ENCODE data around the gene AMFR. TPM values are rescaled to one million over a fixed set of nuclear protein-coding genes. Genes with fewer than 3 reads are reported as not detected.

AMFR gene
- total and polyA plus RNA-seq, 2 of the 13 experiments (the other 11 are each of a cell fraction or from before 2014, with no cell fraction given) = 52.9 to 108 TPM

DNA sequence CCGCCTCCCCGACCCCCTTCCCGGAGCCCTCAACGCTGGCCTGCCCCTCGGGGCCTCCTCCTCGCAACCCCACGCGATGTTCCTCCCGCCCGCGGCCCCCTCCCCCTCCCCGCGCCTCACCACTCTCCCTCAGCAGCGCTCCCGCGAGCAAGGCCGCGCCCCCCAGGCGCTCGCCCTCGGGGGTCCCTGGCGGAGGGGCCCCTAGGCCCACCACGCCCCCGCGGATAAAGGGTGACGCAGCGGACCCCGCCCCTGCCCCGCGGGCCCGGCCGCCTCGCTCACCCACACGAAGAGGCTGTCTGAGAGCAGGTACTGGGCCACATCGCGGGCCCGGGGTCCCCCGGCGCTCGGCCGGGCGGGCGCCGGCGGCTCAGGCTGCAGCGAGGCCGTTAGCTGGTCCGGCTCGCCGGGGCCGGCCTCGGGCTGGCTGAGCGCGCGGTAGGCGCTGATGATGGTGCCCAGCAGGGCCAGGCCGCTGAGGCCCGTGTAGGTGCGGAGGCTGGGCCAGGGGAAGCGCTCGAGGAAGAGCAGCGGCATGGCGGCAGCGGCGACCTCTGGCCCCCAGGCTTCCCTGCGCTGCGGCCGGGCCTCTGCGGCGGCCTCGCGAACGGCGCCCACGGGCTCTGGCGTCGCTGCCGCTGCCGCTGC, 430 bp downstream of the AMFR start (continued):
- TF ChIP-seq, protein P1, sequence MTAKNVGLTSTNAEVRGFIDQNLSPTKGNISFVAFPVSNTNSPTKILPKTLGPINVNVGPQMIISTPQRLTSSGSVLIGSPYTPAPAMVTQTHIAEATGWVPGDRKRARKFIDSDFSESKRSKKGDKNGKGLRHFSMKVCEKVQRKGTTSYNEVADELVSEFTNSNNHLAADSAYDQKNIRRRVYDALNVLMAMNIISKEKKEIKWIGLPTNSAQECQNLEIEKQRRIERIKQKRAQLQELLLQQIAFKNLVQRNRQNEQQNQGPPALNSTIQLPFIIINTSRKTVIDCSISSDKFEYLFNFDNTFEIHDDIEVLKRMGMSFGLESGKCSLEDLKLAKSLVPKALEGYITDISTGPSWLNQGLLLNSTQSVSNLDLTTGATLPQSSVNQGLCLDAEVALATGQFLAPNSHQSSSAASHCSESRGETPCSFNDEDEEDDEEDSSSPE (CRISPR knock-in tag; IDR thresholded peaks at IDR 0.05) = no peak
- no peak for TF ChIP-seq AHR (CRISPR knock-in tag; IDR thresholded peaks at IDR 0.05)
- TF ChIP-seq, protein P2, sequence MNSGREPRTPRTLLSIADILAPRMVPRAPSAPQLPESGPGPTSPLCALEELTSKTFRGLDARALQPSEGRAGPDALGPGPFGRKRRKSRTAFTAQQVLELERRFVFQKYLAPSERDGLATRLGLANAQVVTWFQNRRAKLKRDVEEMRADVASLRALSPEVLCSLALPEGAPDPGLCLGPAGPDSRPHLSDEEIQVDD (CRISPR knock-in tag; IDR thresholded peaks at IDR 0.05; ENCODE audit: borderline replicate concordance) = peak; percentile 76; the same call in 1 of the 2 replicates
- no peak for TF ChIP-seq CREB1 (IDR thresholded peaks at IDR 0.05)
- TF ChIP-seq CREB1 (CRISPR knock-in tag; IDR thresholded peaks at IDR 0.05) = no peak
- TF ChIP-seq ZNF530 (CRISPR knock-in tag; IDR thresholded peaks at IDR 0.05; ENCODE audit: low read depth) = no peak
- TF ChIP-seq, protein P3, sequence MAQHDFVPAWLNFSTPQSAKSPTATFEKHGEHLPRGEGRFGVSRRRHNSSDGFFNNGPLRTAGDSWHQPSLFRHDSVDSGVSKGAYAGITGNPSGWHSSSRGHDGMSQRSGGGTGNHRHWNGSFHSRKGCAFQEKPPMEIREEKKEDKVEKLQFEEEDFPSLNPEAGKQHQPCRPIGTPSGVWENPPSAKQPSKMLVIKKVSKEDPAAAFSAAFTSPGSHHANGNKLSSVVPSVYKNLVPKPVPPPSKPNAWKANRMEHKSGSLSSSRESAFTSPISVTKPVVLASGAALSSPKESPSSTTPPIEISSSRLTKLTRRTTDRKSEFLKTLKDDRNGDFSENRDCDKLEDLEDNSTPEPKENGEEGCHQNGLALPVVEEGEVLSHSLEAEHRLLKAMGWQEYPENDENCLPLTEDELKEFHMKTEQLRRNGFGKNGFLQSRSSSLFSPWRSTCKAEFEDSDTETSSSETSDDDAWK (CRISPR knock-in tag; IDR thresholded peaks at IDR 0.05) = no peak
- no peak for TF ChIP-seq CHD2 (IDR thresholded peaks at IDR 0.05; ENCODE audit: low read depth, low read length)
- TF ChIP-seq ATF7 (IDR thresholded peaks at IDR 0.05) = no peak
- TF ChIP-seq ATF7 (CRISPR knock-in tag; IDR thresholded peaks at IDR 0.05) = no peak
- 0 out of 2 replicates have a peak, but pooled peaks have one; percentile 34 for TF ChIP-seq MTA1 (CRISPR knock-in tag; IDR thresholded peaks at IDR 0.05; ENCODE audit: borderline replicate concordance)
- TF ChIP-seq SALL1 (CRISPR knock-in tag; IDR thresholded peaks at IDR 0.05) = peak; percentile 41; the same call in 1 of the 2 replicates
- no peak for TF ChIP-seq ZNF292 (CRISPR knock-in tag; IDR thresholded peaks at IDR 0.05; ENCODE audit: borderline replicate concordance, low read depth)
- TF ChIP-seq MYC (CRISPR knock-in tag; IDR thresholded peaks at IDR 0.05; ENCODE audit: borderline replicate concordance) = no peak
- peak; percentile 15; the same call in 1 of the 2 replicates for TF ChIP-seq TBX2 (CRISPR knock-in tag; IDR thresholded peaks at IDR 0.05; ENCODE audit: borderline replicate concordance)
- peak; percentile 95 for TF ChIP-seq ZFX (CRISPR knock-in tag; IDR thresholded peaks at IDR 0.05; ENCODE audit: low read depth)
- TF ChIP-seq, protein P4, sequence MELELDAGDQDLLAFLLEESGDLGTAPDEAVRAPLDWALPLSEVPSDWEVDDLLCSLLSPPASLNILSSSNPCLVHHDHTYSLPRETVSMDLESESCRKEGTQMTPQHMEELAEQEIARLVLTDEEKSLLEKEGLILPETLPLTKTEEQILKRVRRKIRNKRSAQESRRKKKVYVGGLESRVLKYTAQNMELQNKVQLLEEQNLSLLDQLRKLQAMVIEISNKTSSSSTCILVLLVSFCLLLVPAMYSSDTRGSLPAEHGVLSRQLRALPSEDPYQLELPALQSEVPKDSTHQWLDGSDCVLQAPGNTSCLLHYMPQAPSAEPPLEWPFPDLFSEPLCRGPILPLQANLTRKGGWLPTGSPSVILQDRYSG (CRISPR knock-in tag; IDR thresholded peaks at IDR 0.05) = no peak
- TF ChIP-seq, protein P5, sequence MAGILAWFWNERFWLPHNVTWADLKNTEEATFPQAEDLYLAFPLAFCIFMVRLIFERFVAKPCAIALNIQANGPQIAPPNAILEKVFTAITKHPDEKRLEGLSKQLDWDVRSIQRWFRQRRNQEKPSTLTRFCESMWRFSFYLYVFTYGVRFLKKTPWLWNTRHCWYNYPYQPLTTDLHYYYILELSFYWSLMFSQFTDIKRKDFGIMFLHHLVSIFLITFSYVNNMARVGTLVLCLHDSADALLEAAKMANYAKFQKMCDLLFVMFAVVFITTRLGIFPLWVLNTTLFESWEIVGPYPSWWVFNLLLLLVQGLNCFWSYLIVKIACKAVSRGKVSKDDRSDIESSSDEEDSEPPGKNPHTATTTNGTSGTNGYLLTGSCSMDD (CRISPR knock-in tag; IDR thresholded peaks at IDR 0.05) = peak; percentile 17; the same call in 1 of the 2 replicates
- TF ChIP-seq MXD4 (CRISPR knock-in tag; IDR thresholded peaks at IDR 0.05) = no peak
- 0 out of 2 replicates have a peak, but pooled peaks have one; percentile 45 for TF ChIP-seq TAF1 (CRISPR knock-in tag; IDR thresholded peaks at IDR 0.05)
- TF ChIP-seq HNRNPUL1 (IDR thresholded peaks at IDR 0.05; ENCODE audit: low read depth, low read length) = no peak
- TF ChIP-seq ZNF431 (CRISPR knock-in tag; IDR thresholded peaks at IDR 0.05; ENCODE audit: borderline replicate concordance, low read depth) = no peak
- TF ChIP-seq, protein P6, sequence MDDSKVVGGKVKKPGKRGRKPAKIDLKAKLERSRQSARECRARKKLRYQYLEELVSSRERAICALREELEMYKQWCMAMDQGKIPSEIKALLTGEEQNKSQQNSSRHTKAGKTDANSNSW (CRISPR knock-in tag; IDR thresholded peaks at IDR 0.05; ENCODE audit: borderline replicate concordance) = no peak
- no peak for TF ChIP-seq ZSCAN22 (CRISPR knock-in tag; IDR thresholded peaks at IDR 0.05)
